ENCODE data around the gene CXorf38. TPM values are rescaled to one million over a fixed set of nuclear protein-coding genes. Genes with fewer than 3 reads are reported as not detected.

The CXorf38 gene
- total RNA-seq, 2 experiments from 2014 or later = 26.6 to 26.7 TPM

DNA sequence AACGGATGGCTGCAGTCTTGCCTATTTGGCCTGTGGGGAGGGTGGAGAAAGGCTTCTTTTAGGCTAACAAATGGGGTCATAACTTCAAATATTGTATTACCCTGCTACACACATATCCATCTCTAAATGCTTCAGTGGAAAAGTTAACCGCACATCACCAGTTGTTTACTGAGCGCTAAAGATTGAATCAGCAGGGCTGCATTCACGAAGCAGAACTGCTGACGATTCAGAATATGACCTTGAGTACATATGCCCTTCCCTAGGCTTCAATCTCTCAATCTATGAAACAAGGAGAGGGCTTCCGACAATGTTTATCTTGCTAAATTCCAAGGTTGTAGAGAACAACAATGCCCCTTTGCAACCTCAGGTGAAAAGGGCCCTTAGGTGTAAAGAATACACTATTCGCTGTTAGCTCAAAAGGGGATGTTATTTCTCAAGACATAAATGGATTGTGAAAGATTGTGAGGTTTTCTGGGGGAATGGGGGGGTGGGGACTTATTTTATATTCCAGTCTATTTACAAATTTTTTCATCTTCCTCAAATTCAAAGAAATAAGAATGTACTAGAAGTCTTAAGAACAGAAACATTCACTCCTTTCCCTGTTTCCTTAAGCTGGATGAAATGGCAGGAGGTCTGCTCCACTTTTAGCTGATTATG lies 69.2 kb downstream of the CXorf38 start:
- Mint-ChIP-seq H3K27me3 (no peaks in the 10 kb centered on the region), H3K9me3 (no peaks in the 10 kb centered on the region), H3K36me3 (no peaks in the 10 kb centered on the region), H3K4me1 (peaks cover 15% of the 10 kb centered on the region), H3K27ac (no peak overlapping the region), H3K4me3 (no peak overlapping the region)
- POLR2A ChIA-PET = no interaction called here
- ATAC-seq (ENCODE audit: low read depth) = no peak
- DNase-seq = no peak

Other genes starting within 250 kb of the CXorf38 start
- gene ATP6AP2, start 66.6 kb downstream of the CXorf38 start, total RNA-seq = 10 to 100 TPM; 58.6 to 66.9 TPM
- gene MPC1L, start 24.1 kb downstream of the CXorf38 start, total RNA-seq = not detected
- gene MED14, start 88.0 kb upstream of the CXorf38 start, total RNA-seq = 10 to 100 TPM; 40.3 to 51.4 TPM